ENCODE results near the gene ERN1. TPM values are rescaled to one million over a fixed set of nuclear protein-coding genes. Genes with fewer than 3 reads are reported as not detected.
A peak's percentile ranks its signal among the peaks of the same experiment; 100 is the strongest.

ERN1 gene
- total and polyA plus RNA-seq, 2 experiments from 2014 or later = 10.3 to 16.5 TPM

DNA sequence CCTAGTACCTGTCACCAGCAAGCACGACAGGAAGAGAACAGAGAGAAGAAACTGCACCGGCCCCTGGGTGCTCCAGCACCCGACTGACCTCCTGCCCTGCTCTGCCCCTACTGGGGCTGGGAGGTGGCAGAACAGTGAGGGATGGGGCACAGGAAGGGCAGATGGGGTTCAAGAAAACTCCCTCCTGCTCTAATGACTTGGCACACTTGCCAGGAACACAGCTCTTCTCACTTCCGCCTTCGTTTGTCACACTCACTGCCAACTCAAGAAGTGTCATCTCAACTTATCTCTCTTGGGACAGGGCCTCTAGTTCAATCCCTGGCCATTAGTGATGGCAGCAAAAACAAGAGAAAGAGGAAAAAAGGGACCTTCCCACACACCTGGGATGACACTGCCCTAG lies 66.9 kb downstream of the ERN1 start:
- H3K27me3 ChIP-seq = no peaks in the 10 kb centered on the region
- no peaks in the 10 kb centered on the region for H3K9me3 ChIP-seq (ENCODE audit: low read depth)
- H3K27ac ChIP-seq = no peak overlapping the region
- 95% methylated on average over 5 of the region's 5 CpGs for WGBS (ENCODE audit: low lambda C conversion rate, missing lambda C conversion rate)
- no peak for DNase-seq (ENCODE audit: low spot score)
- no peaks in the 10 kb centered on the region for H3K79me2 ChIP-seq
- TF ChIP-seq, protein P1, sequence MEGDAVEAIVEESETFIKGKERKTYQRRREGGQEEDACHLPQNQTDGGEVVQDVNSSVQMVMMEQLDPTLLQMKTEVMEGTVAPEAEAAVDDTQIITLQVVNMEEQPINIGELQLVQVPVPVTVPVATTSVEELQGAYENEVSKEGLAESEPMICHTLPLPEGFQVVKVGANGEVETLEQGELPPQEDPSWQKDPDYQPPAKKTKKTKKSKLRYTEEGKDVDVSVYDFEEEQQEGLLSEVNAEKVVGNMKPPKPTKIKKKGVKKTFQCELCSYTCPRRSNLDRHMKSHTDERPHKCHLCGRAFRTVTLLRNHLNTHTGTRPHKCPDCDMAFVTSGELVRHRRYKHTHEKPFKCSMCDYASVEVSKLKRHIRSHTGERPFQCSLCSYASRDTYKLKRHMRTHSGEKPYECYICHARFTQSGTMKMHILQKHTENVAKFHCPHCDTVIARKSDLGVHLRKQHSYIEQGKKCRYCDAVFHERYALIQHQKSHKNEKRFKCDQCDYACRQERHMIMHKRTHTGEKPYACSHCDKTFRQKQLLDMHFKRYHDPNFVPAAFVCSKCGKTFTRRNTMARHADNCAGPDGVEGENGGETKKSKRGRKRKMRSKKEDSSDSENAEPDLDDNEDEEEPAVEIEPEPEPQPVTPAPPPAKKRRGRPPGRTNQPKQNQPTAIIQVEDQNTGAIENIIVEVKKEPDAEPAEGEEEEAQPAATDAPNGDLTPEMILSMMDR (IDR thresholded peaks at IDR 0.05; ENCODE audit: poor library complexity) = no peak
- TF ChIP-seq EZH2phosphoT487 (IDR thresholded peaks at IDR 0.05; ENCODE audit: low read depth, severe bottlenecking, unreplicated experiment) (no peak), EZH2 (IDR thresholded peaks at IDR 0.05; ENCODE audit: borderline replicate concordance) (no peak)
- no peak overlapping the region for H3K4me3 ChIP-seq
- H3K36me3 ChIP-seq (replicated peaks; ENCODE audit: insufficient read depth, low read depth) = no peaks in the 10 kb centered on the region
- H3K4me1 ChIP-seq (ENCODE audit: insufficient read depth) = peaks cover 5% of the 10 kb centered on the region
- H3K9me2 ChIP-seq (replicated peaks; ENCODE audit: insufficient read depth) = no peaks in the 10 kb centered on the region
- no peak overlapping the region for H3K4me2 ChIP-seq
- no peaks in the 10 kb centered on the region for H4K20me1 ChIP-seq (ENCODE audit: insufficient read depth, poor library complexity, severe bottlenecking)
- no peak overlapping the region for H2AFZ ChIP-seq

DNA sequence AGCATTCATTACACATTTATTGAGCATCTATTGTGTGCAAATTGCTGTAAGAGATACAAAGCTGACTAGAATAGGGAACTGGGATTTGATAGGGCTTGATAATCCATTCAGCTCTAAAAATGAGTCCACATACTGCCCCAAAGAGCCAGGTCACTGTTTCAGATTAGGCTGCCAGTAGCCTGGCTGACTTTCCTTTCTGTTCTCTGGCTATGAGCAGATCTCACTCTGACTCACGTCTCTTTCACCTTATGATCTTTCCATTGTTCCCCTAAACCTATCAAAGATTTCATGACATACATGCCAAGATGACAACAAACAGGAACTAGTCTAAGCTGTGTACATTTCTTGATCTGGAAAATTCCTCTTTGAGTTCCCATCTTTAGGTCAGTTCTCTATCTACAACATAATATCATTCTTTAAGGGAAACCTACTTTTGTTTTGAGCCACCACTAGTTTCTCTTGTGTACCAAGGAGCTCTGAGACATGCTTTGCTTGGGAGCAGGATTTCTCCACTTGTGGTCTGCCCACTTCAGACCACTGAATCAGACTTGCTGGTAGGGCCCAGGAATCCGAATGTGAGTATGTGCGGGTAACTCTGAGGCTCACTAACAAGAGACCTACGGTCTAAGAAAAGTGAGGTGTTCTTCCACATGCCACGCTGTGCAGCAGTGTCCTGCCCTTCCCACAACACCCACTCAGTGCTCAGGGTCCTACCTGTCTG lies 68.6 kb downstream of the ERN1 start:
- no peak overlapping the region for H3K27ac ChIP-seq
- H3K4me1 ChIP-seq (ENCODE audit: insufficient read depth) = peaks cover 5% of the 10 kb centered on the region
- H3K36me3 ChIP-seq (replicated peaks; ENCODE audit: insufficient read depth, low read depth) = no peaks in the 10 kb centered on the region

DNA sequence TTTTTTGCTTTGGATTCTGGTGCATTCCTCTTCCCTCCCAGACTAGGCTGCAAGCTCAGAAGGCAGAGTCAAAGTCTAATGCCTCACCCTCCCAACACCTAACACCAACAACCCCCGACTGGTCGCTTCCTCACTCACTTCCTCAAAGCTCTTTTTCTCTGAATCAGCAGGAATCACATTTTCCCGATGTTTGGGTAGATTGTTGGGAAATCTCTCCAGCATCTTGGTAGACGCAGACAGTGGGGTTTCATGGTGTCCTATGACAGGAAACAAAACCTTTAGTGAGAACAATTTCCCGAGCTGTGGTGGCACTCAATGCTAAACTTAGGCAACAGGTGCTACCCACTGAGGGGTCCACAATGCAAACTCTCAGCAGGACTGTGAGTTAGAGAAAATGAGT lies 69.6 kb downstream of the ERN1 start:
- Histone ChIP-seq H3K4me2 (no peak overlapping the region), H3K4me3 (no peak overlapping the region), H4K20me1 (ENCODE audit: insufficient read depth, poor library complexity, severe bottlenecking) (no peaks in the 10 kb centered on the region), H2AFZ (no peak overlapping the region), H3K9me3 (ENCODE audit: low read depth) (no peaks in the 10 kb centered on the region), H3K9me2 (replicated peaks; ENCODE audit: insufficient read depth) (no peaks in the 10 kb centered on the region), H3K79me2 (no peaks in the 10 kb centered on the region), H3K27me3 (no peaks in the 10 kb centered on the region), H3K36me3 (replicated peaks; ENCODE audit: insufficient read depth, low read depth) (no peaks in the 10 kb centered on the region), H3K4me1 (ENCODE audit: insufficient read depth) (peaks cover 5% of the 10 kb centered on the region), H3K27ac (peak overlapping the region; percentile 37)
- TF ChIP-seq EZH2phosphoT487 (IDR thresholded peaks at IDR 0.05; ENCODE audit: low read depth, severe bottlenecking, unreplicated experiment) (no peak), EZH2 (IDR thresholded peaks at IDR 0.05; ENCODE audit: borderline replicate concordance) (no peak)
- TF ChIP-seq, protein P1 (IDR thresholded peaks at IDR 0.05; ENCODE audit: poor library complexity) = no peak
- DNase-seq (ENCODE audit: low spot score) = no peak
- WGBS (ENCODE audit: low lambda C conversion rate, missing lambda C conversion rate) = 92% methylated on average over 5 of the region's 5 CpGs

More for the DNA sequence above, 68.6 kb downstream of the ERN1 start:
- Histone ChIP-seq H3K27me3 (no peaks in the 10 kb centered on the region), H3K9me3 (ENCODE audit: low read depth) (no peaks in the 10 kb centered on the region), H3K79me2 (no peaks in the 10 kb centered on the region), H3K9me2 (replicated peaks; ENCODE audit: insufficient read depth) (no peaks in the 10 kb centered on the region), H3K4me2 (no peak overlapping the region), H4K20me1 (ENCODE audit: insufficient read depth, poor library complexity, severe bottlenecking) (no peaks in the 10 kb centered on the region), H3K4me3 (no peak overlapping the region), H2AFZ (no peak overlapping the region)
- 93% methylated on average over 5 of the region's 5 CpGs for WGBS (ENCODE audit: low lambda C conversion rate, missing lambda C conversion rate)
- no peak for DNase-seq (ENCODE audit: low spot score)
- TF ChIP-seq EZH2 (IDR thresholded peaks at IDR 0.05; ENCODE audit: borderline replicate concordance) (no peak), EZH2phosphoT487 (IDR thresholded peaks at IDR 0.05; ENCODE audit: low read depth, severe bottlenecking, unreplicated experiment) (no peak)
- TF ChIP-seq, protein P1 (IDR thresholded peaks at IDR 0.05; ENCODE audit: poor library complexity) = no peak
